Activated CD4-positive, CD25-positive, alpha-beta regulatory T cell treated with anti-CD3 and anti-CD28 coated beads, Interleukin-2, amount 50 U/mL, for 16 hours (primary cell): ENCODE data around the gene KRTAP3-1.
"Not testable (repeated sequence)": the region's sequence is repeated elsewhere in the genome, so short reads cannot be mapped to it uniquely, and the experiment has no call there.

Experiments
- DNase-seq: peaks from one replicate; pipeline ENCODE4 v3.0.0-alpha.2; 2020; ENCODE audit warnings: low read depth, low spot score

Gene KRTAP3-1

DNA sequence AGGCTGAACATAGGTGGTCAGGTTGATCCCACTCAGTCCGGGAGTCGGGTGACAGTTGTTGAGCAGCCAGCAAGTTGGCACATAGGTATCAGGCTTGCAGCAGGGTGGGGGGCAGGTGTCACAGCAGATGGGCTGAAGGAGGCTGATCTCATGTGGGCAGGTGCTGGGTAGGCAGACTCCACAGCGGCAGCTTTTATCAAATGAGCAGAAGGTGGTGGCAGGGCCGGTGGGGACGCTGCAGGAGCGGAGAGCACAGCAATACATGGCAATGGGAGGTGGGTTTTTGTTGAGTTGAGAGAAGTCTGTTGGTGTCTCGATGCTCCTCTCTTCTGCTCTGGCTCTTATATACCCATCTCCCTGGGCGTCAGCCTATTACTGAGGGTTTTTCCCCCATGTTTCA, at the start of gene KRTAP3-1:
Gene KRTAP3-1, minus strand, starts transcription at position 318 of the 400 bp plus-strand sequence. Its CDS starts 54 bp downstream, at position 264.
- DNase-seq = no peak

DNA sequence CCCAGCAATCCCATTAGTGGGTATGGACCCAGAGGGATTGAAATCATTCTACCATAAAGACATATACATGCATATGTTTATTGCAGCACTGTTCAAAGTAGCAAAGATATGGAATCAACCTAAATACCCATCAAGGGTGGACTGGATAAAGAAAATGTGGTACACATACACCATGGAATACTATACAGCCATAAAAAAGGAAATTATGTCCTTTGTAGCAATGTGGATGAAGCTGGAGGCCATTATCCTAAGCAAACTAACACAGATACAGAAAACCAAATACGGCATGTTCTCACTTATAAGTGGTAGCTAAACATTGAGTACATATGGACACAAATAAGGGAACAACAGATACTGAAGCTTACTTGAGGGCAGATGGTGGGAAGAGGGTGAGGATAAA, 48.6 kb upstream of the KRTAP3-1 start:
- no peak for DNase-seq

DNA sequence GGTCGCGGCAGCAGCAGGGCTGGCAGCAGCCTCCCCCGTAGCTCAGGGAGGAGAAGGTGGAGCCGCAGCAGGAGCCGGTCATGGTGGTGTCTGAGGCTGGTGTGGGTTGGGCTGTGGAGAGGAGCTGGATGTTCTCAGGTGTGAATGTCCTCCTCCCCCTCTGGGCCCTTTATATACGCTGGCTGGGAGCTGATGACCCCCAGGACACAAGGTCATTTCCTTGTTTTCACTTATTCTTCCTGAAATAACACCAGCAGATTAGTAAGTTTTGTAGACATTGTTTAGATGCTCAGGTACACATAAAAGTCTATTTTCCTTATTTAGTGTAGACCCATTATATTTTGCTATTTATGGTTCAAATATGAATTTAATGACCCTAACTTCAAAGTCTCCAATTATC, 46.2 kb upstream of the KRTAP3-1 start, which contains the start of gene KRTAP2-2:
Gene KRTAP2-2, minus strand, starts transcription at position 101 of the 400 bp plus-strand sequence. Its CDS starts 19 bp downstream, at position 82.
- DNase-seq = not testable (repeated sequence)

DNA sequence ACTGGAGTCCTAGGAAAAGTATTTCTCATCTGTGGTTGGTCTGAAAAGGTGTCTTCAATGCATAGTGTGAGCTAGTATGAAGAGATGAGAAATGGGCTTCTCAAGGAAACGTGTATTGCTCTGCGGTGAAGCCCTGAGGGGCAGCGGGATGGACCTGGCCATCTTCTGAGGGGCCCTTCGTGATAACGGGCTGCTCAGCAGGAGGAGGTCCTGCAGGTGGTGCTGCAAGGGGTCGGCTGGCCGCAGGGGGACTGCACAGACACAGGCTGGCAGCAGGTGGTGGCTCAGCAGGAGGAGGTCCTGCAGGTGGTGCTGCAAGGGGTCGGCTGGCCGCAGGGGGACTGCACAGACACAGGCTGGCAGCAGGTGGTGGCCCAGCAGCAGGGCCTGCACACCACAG, 45.6 kb upstream of the KRTAP3-1 start:
- DNase-seq = not testable (repeated sequence)

DNA sequence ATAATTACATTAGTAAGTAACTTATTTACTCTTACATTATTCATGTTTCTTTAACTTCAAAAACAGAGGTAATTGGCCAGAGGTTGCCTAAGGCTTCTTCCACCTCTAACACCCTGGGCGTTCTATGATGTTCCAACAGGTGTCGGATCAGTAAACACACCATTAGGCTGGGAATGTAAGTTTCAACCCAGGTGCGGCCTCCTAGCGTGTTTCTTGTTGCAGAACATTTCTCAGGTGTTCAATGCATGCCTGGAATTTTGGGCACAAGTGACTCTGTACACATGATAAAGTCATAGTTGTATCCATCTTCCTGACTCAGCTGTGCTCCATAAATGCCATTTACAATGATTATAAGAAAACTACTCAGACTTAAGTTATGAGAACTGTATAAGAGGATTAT, 45.1 kb upstream of the KRTAP3-1 start:
- no peak for DNase-seq

DNA sequence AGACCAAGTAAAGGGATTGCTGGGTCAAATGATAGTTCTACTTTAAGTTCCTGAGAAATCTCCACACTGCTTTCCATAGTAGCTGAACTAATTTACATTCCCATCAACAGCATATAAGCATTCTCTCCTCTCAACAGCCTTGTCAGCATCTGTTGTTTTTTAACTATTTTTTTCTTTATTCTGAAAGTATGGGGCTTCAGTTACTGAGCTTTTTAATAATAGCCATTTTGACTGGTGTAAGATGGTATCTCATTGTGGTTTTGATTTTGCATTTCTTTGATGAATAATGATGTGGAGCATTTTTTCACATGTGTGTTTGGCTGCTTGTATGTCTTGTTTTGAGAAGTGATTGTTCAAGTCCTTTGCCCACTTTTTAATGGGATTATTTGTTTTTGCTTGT, 43.6 kb upstream of the KRTAP3-1 start:
- no peak for DNase-seq

DNA sequence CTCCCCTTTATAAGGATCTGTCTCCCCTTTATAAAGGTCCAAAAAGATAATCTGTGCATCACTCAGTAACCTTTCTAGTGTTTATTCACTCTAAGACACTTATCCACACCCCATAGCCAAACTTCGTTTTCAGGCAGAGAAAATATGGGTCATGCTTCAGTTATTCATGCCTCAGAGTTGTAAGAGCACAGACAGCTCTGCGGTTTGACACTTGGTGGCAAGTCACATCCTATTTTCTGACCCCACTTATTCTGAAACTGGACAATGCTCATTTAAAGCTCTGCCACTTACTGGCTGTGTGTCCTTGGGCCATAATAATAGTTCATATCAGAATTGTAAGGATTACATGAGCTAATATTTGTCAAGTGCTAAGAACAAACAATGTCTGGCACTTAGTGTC, 40.2 kb upstream of the KRTAP3-1 start:
- no peak for DNase-seq

DNA sequence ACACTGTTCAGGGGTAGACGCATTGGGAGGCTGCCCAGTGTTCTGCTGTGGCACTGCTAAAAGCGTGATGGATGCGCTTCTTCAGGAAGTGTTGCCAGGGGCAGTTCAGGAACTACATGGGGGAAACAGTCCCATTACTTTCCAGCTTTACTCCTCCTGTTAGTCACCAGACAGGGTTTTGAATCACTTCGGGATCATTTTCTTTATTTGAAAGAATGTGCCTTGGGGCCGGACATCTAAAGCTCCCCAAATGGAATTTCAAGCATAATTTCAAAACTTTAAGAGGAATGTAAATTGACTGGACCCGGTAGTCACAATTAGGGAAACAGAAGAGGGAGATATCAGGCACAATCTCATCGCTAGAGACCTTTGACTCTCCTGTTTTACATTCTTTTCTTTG, 39.5 kb upstream of the KRTAP3-1 start:
- no peak for DNase-seq

DNA sequence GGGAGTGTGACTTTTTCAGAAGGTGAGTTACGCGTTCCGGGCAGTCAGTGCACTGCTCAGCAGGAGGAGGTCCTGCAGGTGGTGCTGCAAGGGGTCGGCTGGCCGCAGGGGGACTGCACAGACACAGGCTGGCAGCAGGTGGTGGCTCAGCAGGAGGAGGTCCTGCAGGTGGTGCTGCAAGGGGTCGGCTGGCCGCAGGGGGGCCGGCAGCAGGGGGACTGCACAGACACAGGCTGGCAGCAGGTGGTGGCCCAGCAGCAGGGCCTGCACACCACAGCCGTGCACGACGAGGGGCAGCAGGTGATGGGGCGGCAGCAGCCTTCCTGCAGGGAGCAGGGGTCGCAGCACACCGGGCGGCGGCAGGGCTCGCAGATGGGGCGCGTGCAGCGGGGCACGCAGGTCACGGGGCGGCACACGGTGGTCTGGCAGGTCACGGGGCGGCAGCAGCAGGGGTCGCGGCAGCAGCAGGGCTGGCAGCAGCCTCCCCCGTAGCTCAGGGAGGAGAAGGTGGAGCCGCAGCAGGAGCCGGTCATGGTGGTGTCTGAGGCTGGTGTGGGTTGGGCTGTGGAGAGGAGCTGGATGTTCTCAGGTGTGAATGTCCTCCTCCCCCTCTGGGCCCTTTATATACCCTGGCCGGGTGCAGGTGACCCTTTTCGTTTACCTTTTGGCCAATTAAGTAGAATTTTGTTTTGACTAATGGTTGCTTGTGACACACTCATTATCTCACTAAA, 38.0 kb upstream of the KRTAP3-1 start, which contains the start of gene KRTAP2-1:
Gene KRTAP2-1, minus strand, starts transcription at position 582 of the 731 bp plus-strand sequence. Its CDS starts 49 bp downstream, at position 533.
- DNase-seq = not testable (repeated sequence)

DNA sequence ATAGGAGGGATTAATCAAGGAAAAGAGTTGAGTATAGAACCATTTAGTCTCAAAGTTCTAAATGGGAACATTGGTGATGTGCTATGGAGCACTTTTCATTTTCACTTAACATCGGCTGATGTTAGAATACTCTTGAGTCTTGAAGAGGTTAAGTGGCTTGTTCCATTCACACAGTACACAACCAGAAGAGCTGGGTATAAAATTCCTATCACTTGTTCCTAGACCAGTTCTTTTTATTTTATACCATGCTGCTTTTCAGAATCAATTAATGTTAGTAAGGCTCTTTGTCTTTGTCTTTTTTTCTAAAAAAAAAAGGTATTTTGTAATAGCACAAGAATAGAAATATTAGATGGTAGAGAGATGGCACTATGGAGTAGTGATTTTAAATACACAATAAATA, 34.0 kb upstream of the KRTAP3-1 start:
- DNase-seq = no peak

DNA sequence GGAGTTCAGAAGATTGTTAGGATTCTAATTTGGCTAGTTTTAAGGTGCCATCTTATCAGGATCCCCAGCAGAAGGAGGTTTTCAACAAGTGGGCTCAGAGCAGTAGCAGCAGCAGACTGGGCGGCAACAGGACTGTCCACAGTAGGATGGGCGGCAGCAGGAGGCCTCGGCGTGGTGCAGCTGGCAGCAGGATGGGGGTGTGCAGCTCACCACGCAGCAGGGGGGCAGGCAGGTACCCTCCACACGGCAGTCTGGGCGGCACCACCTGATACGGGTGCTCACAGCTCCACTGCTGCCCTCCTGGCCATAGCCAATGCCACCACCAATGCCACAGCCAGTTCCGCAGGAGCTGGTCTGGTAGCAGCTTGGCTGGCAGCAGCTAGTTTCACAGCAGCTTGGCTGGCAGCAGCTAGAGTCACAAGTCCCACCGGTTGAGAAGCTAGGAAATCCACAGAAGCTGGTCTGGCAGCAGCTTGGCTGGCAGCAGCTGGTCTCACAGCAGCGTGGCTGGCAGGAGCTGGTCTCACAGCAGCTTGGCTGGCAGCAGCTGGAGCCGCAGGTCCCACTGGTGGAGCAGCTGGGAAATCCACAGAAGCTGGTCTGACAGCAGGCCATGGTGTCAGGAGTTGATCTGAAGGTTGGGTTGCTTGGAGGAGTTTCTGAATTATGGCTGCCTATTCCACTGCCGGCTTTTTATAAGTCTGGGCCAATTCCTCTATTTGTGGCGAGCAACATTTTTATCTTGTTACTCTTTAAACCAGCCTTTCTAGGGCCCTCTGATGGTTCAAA, 32.0 kb upstream of the KRTAP3-1 start, which contains the start of gene KRTAP1-1:
Gene KRTAP1-1, minus strand, starts transcription at position 668 of the 789 bp plus-strand sequence. Its CDS starts 53 bp downstream, at position 615.
- not testable (repeated sequence) for DNase-seq

DNA sequence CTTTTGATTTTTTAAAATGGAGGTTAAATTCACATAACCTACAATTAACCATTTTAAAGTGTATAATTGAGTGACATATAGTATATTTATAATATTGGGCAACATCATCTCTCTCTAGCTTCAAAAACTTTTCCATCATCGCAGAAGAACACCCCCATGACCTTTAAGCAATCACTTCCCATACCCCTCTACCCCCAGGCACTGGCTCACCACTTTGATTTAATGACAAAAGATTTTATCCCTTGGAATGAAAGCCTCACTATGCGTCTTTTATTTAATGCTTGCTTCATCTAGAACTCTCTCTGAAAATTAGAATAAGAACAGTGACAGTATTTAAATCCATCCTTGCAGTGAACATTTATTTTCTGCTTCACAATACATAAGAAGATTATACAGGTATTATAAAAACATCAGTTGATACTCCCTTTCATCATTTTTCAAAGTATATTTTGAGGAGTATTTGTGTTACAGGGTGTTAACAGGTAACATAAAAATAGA, 29.0 kb upstream of the KRTAP3-1 start:
- DNase-seq = no peak

DNA sequence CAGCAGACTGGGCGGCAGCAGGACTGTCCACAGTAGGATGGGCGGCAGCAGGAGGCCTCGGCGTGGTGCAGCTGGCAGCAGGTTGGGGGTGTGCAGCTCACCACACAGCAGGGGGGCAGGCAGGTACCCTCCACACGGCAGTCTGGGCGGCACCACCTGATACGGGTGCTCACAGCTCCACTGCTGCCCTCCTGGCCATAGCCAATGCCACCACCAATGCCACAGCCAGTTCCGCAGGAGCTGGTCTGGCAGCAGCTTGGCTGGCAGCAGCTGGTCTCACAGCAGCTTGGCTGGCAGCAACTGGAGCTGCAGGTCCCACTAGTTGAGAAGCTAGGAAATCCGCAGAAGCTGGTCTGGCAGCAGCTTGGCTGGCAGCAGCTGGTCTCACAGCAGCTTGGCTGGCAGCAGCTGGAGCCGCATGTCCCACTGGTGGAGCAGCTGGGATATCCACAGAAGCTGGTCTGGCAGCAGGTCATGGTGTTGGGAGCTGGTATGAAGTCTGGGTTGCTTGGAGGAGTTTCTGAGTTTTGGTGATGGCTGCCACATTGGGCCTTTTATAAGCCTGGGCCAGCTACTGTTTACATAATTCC, 25.5 kb upstream of the KRTAP3-1 start, which contains the start of gene KRTAP1-3:
Gene KRTAP1-3, minus strand, starts transcription at position 529 of the 590 bp plus-strand sequence. Its CDS starts 53 bp downstream, at position 476.
- not testable (repeated sequence) for DNase-seq

DNA sequence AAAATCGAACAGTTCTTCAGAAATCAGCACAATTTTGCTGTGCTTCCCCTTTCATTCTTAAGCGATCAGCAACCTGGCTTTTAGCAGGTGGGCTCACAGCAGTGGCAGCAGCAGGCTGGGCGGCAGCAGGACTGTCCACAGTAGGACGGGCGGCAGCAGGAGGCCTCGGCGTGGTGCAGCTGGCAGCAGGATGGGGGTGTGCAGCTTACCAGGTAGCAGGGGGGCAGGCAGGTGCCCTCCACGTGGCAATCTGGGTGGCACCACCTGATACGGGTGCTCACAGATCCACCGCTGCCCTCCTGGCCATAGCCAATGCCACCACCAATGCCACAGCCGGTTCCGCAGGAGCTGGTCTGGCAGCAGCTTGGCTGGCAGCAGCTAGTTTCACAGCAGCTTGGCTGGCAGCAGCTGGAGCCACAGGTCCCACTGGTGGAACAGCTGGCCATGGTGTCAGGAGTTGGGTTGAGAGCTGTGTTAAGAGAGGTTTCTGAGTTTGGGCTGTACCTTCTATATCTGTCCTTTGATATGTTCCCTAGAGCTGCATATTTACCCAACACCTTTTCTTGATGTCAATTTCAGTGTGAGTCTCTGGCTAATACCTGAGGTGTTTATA, 20.8 kb upstream of the KRTAP3-1 start, which contains the start of gene KRTAP1-4:
Gene KRTAP1-4, minus strand, starts transcription at position 563 of the 613 bp plus-strand sequence. Its CDS starts 117 bp downstream, at position 446.
- no peak for DNase-seq

DNA sequence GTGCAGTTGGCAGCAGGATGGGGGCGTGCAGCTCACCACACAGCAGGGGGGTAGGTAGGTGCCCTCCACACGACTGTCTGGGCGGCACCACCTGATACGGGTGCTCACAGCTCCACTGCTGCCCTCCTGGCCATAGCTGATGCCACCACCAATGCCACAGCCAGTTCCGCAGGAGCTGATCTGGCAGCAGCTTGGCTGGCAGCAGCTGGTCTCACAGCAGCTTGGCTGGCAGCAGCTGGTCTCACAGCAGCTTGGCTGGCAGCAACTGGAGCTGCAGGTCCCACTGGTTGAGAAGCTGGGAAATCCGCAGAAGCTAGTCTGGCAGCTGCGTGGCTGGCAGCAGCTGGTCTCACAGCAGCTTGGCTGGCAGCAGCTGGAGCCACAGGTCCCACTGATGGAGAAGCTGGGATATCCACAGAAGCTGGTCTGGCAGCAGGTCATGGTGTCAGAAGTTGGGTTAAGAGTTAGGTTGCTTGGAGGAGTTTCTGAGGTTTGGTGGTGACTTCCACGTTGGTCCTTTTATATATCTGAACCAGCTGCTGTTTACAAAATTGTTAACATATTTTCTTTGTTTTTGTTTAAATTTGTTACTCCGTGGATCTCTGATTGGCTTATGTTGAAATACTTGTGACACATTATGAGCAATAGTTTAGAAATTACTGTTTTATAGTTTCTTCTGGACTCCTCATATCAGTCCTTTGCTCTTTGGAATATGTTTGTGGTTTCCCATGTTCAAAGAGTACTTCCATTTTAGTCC, 18.0 kb upstream of the KRTAP3-1 start, which contains the start of gene KRTAP1-5:
Gene KRTAP1-5, minus strand, starts transcription at position 494 of the 757 bp plus-strand sequence. Its CDS starts 53 bp downstream, at position 441.
- no peak for DNase-seq

DNA sequence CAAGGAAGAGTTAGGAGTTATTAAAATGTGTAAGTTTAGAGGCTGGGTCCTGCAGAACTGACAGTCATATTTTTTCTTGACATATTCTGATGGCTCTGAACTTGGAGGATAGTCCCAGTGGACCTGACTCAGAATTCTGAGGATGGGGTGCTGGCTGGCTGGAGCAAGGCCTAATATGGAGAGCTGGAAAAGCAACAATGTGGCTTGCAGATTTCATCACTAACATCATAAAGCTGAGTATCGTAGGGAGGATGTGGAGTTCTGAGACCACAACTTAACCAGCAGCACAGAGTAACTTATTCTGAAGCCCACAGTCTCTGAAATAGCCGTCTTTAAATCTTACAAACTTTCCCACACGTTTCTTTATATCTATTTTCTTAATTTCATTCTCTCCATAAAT, 15.8 kb upstream of the KRTAP3-1 start:
- DNase-seq = no peak

DNA sequence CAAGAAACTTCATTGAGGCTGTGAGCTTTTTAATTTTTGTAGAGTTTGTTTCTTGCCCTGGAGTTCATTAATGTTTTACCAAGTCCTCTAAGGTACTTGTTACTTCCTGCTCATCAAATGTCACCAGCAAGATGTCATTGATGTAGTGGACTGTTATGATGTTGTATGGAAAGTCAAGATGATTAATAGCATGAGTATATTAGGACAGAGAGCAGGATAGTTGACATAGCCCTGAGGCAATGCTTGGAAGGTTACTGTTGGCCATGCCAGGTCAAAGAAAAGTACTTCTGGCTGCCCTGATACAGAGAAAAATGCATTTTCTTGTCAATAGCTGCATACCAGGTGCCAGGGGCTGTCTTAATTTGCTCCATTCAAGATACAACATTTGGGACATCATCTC, 11.4 kb upstream of the KRTAP3-1 start:
- no peak for DNase-seq

DNA sequence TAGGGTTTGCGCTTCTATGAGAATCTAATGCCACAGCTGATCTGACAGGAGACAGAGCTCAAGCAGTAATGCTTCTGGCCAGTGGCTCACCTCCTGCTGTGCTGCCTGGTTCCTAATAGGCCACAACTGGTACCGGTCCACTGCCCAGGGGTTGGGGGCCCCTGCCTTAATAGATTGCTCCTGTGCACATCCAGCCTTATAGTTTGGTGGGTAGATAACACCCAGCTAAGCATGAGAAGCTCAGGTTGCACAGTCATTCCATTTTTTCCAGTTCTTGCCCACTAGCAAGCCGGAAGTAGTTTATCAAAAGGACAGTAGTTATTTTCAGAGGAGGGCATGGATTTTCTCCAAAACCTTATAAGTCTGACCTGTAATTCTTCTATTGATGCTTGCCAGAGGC, 10.5 kb upstream of the KRTAP3-1 start:
- no peak for DNase-seq

DNA sequence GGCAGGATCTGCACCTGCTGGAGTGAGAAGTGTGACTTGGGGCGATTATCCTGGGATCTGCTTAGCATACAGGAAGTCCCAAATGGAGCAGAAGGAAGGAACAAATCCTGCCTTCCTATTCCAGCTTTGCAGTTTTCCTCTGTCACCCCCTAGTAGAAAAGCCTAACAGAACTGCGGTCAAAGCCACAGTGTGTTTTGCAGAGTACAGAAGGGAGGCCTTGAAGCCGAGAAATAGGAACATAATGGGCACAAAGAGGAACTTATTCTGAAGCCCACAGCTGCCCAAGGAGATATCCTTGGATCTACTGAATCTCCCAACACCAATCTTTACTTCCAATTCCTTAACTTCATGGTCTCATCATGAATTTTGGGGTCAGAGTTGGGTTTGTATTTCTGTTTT, 9.6 kb upstream of the KRTAP3-1 start:
- no peak for DNase-seq

DNA sequence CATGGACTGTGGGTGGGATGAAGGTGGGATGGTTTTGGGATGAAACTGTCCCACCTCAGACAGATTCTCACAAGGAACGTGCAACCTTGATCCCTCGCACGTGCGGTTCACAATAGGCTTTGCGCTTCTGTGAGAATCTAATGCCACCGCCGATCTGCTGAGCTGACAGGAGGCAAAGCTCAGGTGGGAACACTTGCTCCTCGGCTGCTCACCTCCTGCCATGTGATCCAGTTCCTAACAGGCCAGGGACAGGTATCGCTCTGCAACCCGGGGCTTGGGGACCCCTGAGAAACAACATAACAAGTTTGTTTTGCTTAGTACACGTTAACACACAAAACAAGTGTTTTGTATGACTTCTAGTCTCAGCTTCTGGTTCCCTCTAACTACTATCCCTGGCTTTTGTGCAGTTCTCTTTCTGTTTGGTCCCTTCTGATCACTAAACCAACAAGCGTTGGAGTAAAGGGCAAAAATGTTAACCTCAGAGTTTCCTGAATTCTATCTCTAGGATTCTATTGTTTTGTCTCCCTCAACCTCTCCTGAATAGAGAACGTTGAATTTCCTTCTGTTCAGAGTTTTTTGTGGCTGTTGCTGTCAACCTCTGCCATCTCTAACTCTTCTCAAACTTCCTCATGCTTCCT, 7.8 kb upstream of the KRTAP3-1 start:
- DNase-seq = no peak
